CD4-positive, alpha-beta T cell treated with Interleukin-2 at 100 ng/mL for 4 hours (primary cell): ENCODE measurements around the gene CDK5RAP2.
"Not testable (repeated sequence)": the region's sequence is repeated elsewhere in the genome, so short reads cannot be mapped to it uniquely, and the experiment has no call there.

Experiments used
- DNase-seq: peaks from one replicate; pipeline ENCODE4 v3.0.0-alpha.2; 2020; ENCODE audit warnings: low spot score

The CDK5RAP2 gene

DNA sequence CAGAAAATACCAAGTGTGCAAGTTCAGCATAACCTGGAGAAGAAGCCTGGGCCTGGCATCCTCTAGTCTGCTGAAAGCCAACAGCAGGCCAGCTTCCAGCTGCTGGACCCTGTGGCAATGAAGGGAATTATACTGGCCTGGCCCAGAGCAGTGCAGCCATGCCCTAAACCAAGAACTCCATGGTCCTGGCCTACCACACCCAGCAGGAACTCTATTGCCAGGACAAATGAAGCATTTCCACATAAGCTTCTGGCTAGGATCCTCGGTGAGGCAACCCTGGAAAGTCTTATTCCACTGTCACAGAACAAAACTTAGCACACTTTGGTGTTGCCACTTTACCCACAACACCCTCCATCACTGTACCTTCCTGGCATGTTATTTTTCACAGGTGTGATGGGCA is 35.5 kb downstream of the CDK5RAP2 start:
- no peak for DNase-seq

DNA sequence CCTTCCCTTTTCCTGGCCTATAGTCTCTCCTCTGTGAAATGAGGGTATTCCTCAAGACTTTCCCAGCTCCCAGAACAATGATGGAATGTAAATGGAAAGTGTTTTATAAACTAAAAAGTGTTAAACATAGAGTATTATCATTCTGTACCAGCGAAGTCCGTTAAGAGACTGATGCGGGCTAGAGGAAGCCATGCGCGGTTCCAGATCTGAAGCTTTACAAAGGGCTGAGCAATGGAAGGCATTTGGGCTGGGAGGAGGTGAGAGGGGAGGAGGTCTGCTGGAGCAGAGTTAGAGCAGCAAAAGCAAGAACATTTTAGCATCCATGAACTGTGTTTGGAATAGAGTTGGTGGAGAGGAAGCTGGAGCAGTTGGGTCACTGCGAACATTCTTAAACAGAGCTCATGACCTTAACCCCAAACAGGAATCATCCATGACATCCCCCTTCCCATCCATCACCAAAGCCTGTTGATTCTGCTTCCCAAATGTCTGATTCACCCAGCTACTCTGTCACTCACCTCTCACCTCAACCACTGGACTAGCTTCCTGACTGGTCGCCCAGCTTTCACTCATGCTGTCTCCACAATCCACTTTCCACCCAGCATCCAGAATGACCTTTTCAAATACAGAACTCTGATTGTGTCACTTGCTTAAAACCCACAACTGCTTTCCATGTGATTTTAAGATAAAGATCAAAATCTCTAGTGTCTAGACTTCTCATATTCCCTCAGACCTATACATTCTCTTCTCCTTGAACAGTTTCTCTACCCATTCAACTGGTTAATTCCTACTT is 37.1 kb downstream of the CDK5RAP2 start:
- DNase-seq = no peak

DNA sequence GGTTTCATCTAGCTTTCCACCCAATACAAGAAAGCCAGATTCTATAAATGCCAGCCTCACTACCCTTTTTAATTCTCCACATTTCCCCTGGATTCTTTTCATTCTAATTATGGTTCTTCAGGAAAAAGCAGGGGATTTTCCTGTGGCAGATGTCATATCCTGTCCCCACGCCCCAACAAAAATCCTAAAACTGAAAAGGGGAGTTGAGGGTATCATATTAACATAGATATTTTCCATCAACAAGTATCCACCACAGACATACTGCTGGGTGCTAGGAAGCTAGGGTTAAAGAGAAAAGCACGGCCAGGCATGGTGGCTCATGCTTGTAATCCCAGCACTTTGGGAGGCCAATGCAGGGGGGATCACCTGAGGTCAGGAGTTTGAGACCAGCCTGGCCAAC is 38.0 kb downstream of the CDK5RAP2 start:
- no peak for DNase-seq

DNA sequence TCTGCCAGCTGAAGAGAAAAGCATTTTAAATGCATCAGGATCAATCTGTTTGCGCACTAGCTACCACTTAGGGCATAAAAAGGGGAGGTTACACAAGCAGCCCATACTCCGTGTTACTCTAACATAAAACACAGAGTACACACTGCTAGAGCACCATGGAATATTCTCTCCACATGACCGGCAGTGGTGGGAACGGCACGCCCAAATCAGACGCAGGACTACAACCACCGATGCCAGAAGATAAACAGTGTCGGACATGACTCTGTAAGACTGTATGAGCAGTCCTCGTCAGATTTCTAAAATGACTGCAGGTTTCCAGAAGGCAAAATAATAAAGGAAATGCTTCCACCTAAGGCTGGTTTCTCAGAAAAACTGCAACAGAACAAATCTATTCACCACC is 40.0 kb downstream of the CDK5RAP2 start:
- no peak for DNase-seq

DNA sequence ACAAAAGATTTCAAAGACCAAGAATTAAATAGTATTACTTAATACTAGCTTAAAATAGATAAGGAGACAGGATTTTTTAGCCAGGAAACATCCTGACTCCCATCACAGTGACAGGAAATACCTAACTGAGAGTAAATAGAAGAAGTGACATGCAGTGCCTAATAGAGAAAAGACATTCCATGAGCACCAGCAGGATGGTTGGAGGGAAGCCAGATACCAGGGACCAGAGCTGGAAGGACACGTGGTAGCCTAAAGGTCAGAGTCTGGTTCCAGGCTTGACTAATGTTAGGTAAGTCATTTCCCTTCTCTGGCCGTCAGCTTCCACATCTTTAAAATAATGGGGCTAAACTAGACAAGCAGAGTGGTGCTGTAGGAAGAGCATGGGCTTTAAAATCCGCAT is 41.6 kb downstream of the CDK5RAP2 start:
- no peak for DNase-seq

DNA sequence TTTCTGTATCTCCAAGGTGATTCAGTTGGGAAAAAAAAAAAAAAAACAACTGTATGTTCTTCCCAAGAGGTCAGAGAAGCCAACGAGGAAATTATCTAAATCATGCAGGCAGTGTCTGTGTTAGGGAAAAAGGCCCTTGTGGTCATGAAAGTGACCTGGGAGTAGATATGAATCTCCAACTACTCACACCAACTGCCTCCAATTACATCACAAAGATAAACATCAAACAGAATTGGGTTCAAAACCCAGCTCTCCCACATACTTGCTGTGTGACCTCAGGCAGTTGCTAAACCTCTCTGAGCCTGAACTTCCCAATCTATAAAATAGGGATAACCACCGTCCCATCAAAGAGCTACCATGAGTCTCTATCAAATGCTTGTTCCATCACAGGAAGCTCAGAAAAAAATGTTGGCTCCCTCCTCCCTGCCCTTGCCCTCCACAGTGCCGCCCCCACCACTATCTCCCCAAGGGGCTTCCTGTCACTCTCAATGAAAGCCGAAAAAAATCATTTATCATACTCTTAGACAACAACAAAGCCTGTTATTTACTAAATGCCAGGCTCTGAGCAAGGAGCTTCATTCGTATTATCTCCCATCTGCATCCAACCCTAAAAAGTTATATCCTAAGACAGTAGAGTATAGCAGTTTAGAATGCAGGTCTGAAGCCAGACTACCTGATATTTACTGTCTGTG is 42.9 kb downstream of the CDK5RAP2 start:
- no peak for DNase-seq

DNA sequence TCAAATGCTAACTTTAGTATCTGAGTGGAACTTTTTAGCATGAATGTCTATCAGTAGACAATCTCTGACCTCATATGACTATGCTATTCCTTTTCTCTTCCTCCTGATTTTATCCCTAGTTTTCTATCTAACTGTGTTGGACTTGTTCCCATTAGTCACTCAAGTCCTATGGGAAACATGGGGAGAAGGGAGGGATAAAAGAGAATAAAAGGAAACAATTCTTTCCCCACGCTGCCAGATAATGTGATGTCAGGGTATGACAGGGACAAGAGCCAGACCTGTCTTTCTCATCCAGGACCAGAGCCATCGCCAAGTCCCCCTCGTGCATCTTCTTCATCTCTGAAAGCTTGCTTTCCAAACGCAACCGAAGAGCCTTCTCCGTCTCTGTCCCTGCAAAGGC is 43.9 kb downstream of the CDK5RAP2 start:
- no peak for DNase-seq

DNA sequence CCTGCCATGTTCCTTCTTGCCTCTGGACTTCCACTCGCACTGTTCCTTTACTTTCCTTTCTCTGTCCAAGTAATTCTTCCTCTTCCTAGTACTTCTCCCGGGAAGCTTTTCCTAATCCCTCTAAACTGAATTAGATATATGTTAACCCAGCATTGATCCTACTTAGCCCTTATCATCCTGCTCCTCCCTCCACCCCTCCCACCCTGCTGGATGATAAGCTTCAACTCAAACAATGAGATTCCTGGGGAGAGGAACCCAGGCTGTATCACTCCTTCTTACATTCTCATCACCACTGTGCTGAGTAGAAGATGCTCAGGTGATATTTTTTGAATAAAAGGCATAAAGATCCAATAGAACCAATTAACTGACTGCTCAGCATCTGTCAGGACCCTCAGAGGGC is 45.7 kb downstream of the CDK5RAP2 start:
- no peak for DNase-seq

DNA sequence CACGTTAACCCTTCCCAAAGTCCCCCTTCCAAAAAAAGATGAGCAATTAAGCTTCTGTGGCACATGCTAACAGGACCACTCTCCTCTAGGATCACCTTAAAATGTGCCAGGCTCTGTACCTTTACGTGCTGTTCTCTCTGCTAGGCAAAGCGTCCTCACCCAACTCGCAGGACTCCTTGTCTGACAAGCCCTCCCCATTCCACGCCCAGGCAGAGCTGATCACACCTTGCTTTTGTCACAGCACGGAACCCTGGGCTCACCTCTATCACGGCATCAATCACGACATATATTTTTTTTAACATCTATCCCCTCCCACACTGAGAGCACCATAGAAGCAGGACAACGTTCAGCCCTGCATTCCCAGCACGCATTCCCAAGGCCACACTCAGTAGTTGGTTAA is 47.1 kb downstream of the CDK5RAP2 start:
- no peak for DNase-seq

DNA sequence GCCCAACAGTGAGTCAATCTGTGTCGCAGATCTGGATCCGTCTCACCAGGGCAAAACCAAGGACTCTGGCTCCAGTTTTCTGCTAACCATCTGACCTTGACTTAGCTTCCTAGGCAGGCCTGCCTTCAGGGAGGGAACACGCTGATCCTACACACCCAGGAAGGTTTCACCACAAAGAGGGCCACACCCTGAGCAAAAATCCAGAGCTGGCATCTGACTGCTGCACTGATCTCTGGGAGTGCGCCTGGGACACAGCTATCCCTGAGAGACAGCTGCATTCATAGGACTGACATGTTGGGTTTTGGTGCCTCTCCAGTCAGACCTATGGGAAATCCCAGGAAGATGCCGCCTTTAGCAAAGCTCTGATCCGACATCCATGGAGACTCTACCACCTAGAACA is 47.5 kb downstream of the CDK5RAP2 start:
- DNase-seq = no peak

DNA sequence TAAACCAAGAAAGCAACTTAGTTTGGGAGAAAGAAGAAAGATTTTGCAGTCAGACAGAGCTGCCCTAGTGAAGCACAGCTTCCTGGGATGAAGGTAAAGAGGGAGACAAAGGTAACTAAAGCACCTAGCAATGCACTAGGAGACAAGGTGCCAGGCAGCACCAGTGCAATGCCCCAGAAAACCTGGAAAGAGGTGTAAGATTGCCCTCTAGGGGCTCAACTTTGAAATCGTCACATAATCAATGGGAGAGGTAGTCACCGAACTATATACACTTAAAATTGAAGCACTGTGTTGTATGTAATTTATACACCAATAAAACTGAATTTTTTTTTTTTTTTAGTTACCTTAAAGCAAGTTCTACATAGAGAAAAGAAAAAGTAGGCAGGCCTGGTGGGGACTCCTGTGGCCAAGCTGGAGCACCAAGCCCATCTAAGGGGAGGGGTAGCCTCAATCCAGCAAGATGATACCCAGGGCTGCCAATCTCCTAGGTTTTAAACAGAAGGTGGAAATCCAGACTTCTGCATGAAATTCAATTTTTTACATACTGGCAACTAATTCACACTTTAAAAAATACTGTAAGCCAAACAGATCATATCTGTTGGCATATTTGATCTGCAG is 48.2 kb downstream of the CDK5RAP2 start:
- DNase-seq = no peak

DNA sequence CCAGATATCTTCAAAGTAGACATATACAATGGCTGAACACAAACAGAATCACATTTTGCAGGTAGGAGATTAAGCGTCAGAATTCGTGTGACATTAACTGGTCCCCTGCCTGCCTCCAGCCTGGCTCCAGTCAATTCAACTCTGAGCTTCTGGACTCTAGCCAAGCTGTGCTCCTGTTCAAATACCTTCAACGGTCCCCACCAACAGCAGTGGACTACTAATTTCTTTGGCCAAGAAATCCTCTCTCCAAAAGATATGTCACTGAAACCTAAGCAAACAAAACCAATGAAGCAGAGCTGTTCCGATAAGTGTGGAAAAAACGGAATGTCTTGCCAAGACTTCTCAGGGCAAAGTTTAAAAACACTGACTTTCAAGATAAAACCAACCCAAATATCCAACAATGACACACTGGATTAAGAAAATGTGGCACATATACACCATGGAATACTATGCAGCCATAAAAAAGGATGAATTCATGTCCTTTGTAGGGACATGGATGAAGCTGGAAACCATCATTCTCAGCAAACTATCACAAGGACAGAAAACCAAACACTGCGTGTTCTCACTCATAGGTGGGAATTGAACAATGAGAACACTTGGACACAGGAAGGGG is 49.6 kb downstream of the CDK5RAP2 start:
- not testable (repeated sequence) for DNase-seq

DNA sequence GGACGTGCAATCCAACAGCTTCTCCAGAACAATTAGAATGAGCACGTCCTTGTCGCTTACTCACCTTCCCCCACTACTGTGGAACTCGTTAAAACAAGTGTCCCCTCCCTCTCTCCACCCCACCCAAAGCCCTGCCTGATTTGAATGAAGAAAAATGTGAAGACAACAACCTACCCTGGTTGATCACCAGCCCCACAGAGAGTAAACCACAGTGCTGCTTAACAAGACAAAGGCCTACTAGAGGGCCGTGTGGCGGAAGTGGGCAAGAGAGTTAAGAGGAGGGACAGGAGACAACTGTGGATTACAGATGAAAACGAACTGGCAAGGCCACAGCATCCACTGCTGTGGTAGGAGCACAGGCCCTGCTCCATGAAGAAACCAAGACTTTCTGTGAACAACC is 51.1 kb downstream of the CDK5RAP2 start:
- DNase-seq = no peak

DNA sequence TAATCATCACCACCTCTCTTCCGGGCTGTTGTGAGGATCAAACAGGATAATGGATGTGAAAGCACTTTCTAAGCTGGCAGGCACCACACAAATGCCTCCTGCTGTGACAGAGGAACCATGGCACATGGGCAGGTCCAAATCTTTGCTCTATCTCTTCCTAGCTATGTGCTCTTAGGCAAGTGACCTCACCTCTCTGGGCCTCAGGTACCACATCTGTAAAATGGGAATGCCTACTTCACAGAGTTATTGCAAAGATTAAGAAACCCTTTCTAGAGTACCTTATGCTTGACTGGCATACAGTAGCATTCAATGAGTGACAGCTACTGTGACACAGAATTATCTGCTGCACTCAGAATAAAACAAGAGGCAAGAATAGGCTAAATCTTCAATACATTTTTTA is 51.6 kb downstream of the CDK5RAP2 start:
- no peak for DNase-seq

DNA sequence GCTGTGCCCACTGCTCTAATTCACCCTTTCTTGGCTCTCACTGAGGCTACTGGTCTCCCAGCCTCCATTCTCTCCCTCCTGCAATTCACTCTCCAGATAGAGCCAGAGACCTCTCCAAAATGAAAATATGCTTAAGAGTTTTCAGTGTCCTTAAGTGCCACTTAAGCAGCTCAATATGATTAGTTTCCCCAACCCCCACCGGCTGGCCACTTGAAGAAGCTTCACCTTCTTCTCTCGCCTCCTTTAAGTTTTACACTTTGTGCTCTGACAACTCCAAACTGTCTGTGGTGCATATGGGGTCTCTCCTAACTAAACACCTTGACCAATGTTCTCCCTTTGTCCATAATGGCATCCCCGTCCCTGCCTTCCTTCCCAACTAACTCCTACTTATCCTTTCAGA is 53.4 kb downstream of the CDK5RAP2 start:
- no peak for DNase-seq

DNA sequence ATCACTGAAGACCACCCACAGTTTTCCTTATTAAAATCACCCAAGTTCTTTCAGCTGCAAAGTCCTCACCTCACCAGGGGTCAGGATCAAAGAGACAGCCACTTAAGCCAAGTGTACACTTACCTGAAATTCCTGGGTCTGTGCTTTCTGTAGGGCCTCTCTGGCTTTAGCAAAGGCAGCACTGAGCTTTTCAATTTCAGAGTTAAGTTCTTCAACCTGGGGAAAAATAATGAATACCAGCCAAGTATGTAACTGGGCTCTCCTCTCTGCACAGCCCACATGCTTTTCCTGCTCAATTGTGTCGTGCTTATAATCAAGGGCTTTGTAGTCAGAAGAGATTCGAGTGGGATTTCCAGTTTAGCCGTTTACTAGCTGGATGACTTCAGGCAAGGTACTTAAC is 55.1 kb downstream of the CDK5RAP2 start:
- DNase-seq = no peak

DNA sequence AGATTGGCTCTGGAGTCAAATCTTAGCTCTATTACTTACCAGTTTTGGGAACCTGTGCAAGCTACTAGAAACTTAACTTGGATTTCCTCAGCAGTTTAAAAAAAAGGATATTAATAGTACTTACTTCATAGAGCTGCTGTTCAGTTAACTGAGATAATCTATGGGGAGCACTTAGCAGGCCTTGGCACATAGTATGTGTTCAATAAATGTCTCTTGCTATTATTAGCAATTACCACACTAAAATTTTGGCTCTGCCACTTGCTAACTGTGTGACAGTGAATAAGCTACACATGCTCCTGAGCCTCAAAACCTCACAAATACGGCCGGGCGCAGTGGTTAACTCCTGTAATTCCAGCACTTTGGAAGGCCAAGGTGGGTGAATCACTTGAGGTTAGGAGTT is 55.9 kb downstream of the CDK5RAP2 start:
- DNase-seq = no peak

DNA sequence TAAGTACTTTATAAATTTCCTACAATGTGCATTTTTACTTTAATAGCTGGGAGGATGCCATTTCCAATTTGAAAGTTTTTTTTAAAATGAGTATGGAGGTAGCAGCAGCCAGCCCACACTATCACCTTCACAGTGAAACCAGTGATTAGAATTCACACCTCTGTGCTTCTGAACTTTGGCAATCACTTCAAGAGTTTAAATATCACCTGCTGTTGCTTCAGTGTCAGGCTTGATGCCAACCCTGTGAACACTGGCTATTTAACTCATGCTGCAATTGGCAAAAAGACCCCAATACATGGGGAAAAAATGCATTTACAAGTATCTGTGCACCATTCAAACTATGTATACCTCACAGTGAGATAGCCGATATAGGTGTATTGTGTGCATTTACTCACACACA is 57.4 kb downstream of the CDK5RAP2 start:
- no peak for DNase-seq

DNA sequence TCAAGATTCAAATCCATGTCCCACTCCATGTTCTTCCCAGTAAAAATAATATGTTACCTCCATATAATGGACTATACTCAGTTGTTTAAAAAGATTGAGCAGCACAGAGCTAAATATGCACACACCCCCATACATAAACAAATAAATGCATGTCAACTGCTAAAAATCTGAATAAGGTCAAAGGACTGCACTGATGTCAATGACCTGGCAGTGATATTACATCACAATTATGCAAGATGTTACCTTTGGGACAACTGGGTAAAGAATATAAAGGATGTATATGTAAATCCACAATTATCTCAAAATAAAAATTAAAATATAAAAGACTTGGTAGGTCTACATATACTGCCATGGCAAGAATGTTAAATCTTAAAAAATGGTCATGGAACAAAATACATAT is 57.9 kb downstream of the CDK5RAP2 start:
- no peak for DNase-seq

DNA sequence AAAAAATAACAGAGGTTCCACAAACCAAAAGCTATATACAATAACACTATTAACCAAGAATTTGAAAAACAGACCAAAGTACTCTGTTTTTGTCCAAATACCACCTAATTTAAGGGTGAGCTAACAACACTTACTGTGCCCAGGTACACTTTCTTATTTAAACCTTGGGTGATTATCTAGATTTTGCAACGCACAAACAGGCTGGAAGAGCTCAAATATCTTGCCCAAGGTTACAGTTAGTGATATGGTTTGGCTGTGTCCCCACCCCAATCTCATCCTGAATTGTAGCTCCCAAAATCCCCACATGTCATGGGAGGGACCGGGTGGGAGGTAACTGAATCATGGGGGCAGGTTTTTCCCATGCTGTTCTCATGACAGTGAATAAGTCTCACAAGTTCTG is 58.9 kb downstream of the CDK5RAP2 start:
- DNase-seq = no peak

DNA sequence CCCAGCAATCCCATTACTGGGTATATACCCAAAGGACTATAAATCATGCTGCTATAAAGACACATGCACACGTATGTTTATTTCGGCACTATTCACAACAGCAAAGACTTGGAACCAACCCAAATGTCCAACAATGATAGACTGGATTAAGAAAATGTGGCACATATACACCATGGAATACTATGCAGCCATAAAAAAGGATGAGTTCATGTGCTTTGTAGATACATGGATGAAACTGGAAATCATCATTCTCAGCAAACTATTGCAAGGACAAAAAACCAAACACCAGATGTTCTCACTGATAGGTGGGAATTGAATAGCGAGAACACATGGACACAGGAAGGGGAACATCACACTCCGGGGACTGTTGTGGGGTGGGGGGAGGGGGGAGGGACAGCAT is 64.0 kb downstream of the CDK5RAP2 start:
- not testable (repeated sequence) for DNase-seq

DNA sequence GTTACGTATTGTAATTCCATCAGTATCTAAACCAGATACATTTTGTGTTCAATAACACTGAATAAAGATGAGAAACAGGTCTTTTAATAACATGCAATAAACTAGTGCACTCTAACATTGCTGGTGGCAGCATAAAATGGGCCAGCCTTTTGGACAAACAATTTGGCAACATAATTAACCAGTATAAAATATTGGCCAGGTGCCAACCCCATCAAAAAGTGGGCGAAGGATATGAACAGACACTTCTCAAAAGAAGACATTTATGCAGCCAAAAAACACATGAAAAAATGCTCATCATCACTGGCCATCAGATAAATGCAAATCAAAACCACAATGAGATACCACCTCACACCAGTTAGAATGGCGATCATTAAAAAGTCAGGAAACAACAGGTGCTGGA is 64.5 kb downstream of the CDK5RAP2 start:
- not testable (repeated sequence) for DNase-seq

DNA sequence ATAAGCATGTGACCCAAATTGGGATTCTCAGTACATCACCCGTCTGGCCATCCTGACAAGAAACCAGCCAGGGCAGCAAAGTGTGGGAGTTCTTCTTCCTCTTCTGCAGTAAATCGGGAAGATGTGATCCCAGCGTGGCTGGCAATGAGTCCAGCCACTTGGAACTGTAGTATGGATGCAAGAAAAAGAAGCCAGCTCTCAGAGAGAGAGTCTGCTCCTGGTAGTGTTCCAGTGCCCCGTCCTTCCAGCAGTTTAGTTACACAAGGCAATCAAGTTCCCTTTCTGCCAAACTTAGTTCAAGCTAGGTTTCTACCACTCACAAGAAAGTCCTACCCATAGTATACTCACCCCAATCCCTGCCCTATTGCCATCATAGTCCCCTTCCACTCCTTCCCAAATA is 65.6 kb downstream of the CDK5RAP2 start:
- no peak for DNase-seq
